Measurements from ENCODE around the gene SCGN.

SCGN gene

DNA sequence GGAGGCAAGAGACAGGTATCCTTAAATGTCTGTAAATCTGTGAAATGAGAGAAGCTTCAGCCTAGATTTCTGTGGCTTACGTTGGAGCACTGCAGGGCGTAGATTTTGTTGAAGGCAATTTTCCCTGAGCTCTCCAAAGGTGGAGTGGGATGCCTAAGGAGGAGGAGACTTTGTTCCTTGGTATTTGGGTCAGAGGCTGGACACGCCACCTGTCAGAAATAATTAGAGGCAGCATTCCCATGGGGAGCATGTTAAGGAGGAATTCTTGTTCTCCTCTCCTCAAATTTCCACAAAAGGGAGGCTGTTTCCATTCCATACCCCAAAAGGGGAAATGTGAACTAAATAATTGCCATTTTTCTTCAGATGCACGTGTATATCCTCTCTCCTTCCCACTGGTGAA is 11.1 kb upstream of the SCGN start:
- no peak for DNase-seq

DNA sequence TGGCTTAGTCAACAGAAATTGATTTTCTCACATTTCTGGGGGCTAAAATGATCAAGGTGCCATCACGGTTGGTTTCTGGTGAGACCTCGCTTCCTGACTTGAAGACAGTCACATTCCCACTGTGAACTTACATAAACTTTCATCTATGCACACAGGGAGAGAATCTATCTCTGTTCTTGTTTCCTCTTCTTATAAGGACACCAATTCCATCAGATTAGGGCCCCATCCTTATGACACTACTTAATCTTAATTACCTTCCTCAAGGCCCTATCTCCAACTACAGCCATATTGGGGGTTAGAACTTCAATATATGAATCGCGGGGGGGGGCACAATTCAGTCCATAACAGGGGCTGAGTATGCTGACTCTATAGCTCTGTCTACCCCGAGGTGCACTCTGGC is 10.6 kb upstream of the SCGN start:
- no peak for DNase-seq

DNA sequence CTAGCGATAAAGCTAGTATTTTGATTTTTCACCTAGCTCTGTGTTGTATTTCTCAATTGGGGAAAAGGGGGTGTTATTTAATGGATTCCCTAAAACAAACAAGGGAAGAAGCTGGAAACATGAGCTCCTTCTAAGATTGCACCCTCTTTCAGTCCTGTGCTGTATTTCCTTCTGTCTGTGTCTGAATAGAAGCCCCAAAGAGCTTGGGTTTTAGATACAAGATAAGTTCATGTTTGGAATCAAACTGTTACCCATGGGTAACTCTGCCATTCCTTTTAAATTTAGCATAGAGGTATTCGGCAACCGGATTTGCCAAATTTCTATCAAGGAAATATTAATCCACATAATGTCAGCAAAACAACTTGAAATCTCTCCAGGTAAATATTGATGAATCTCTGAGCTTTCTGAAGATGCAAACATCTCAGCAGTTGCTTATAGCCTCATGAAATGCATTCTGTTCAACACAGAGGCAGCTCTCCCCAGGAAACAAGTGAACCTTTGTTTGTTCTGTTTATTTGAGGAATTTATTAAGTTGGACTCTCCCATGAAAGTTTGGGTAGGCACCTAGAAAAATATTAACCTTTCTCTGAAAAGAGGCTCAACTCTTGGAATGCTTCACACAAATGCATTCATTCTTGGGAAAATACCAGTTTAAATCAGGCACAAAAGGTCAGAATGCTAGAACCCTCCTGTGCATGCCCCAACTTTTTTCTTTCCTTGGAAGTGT is 9.9 kb upstream of the SCGN start:
- no peak for DNase-seq

DNA sequence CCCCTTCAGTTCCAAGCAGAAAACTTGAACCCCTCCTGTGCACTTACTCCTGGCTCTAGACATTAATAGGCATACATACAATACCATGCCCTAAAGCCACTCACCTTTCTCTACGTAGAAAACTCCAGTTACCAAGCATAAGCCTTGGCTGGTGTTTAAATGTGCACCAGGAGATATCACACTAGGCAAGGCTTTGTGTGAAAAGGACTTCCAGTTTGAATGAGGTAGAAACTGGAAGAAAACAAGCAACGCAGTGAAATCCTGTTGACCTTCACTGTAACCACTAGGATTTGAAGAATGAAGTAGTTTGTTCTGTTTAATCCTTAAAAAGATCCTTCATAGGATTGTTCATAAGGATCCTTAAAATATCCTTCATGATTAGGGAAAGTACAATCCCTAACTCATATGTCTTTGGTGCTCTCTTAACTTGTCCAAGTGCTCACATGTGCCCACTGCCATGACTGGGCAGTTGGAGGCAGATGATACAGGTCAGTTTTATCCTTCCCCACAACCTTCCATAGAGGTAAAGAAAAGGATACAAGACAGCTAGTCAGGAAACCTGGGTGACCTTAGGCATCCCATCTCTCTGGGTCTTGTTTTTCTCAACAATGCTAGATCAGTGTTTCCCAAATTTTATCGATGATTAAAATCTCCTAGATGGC is 9.2 kb upstream of the SCGN start:
- no peak for DNase-seq

DNA sequence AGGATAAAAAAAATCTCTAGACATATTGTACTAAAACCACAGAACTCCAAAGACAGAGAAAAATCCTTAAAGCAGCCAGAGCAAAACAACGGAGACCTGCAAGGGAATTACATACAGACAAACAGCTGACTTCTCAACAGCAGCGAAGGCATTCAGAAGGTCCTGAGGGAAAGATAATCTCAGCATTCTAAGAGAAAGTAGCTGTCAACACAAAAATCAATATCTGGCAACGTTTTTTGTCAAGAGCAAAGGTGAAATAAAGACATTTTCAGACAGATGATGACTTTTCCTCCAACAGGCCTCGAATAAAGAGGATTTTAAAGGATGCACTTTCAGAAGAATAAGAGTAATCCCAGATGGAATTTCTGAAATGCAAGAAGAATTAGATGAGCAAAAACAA is 6.1 kb upstream of the SCGN start:
- DNase-seq = no peak

DNA sequence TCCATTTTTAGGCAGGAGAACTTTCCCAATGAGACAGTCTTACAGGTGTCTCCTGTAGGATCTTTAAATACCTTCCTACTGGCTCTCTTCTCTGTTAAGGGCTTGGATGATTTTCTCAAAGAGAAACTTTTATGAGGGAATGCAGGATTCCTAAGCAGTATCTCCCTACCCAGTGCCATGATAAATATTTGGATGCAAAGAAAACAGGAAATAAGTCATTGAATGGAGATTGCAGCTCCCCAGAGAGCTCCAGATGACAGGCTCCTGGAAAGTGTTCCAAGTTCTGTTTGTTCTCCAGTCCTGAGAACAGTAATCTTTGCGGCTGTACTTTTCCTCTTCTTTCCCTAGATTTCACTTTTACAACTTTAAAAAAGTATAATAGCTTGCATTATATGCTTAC is 2.4 kb upstream of the SCGN start:
- DNase-seq = no peak

DNA sequence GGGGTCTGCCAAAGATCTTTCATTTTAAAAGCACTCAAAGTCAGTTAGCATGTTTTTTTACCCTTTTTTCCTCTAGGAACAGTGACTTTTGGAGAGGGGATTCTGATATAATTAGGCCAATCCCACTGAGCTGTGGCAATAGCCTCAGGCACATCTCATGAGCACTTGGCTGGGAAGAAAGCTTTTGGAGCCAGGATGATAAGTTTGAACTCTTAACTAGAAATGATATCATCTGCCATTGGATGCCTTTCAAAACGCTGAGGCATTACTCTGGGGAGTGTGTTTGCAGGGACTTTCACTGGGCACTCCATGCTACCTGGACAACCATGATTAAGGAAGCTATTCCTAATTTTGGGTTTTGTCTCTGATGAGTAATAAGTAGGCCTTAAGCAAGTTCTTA is 3.7 kb downstream of the SCGN start:
- DNase-seq = no peak

DNA sequence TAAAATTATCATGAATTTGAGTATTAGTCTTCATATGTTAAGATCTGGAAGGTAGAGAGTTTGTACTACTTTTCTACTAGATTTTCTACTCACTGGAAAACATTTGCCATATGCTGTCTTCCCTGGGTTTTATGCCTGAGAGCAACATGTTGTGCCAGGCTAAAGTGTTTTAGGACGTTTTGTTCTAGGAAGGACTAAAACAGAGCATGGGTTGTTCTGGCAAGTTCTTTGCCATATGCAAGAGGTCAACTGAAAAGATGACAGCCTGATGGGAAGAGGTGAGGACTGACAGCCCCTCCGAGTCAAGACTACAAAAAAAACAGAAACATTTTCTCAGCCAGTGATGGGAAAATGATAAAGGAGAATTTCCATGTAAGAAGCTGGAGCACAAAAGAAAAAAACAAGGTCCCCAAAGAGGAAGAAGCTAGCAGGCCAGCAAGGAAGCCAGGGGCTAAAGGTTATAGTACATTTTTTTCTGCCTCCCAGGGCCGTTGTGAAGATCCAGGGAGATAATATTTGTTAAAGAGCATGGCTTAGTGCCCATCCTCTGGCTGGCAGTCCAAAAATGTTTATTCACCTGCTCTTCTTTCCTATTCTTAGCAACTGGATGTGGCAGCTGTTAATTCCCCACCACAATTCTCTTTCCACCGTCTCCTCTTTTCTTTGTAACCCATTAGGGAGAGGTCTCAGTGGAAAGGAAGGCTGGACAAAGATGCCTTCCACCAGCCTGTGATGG is 7.8 kb downstream of the SCGN start:
- no peak for DNase-seq

DNA sequence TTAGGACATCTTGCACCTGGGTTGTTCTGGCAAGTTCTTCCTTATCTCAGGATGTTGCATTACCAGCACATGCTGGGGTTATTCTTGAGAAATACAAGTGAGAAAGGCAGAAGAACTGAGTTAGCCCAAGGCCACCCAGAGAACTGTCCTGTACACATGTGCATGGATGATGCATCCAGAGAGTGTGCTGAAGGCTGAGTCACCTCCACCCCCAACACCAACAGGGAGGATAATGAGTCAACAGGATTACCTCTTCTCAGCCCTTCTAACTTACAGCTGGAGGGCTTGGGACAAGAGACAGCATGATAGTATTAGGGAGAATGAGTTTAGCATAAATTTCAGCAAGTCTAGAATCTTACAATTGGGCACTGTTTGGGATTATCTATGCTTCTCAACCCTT is 8.5 kb downstream of the SCGN start:
- DNase-seq = no peak

DNA sequence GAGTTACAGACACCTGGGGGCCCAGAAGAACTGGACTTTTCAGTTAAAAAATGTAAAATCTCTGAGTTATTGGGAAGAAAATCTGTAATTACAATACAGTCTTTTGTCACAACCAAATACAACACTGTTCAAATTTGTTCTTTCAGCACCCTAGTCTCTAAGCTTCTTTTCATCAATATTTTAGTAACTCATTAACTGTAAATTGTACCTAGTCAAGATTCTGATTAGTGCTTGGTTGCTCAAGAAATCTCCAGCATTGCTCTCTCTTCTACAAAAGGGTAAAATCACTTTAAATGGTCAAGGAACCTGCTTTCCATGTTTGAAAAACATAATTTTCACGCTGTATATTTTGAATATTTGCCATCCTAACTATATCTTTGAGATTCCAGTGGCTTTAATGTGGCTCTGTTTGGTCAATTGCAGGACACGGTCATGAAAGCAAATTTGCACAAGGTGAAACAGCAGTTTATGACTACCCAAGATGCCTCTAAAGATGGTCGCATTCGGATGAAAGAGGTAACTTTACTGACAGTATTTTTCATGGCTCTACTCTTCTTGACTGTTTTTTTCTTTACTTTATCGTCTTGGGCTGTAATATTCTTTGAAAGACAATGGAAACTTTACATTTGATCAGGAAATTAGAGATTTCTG is 9.2 kb downstream of the SCGN start:
- no peak for DNase-seq

DNA sequence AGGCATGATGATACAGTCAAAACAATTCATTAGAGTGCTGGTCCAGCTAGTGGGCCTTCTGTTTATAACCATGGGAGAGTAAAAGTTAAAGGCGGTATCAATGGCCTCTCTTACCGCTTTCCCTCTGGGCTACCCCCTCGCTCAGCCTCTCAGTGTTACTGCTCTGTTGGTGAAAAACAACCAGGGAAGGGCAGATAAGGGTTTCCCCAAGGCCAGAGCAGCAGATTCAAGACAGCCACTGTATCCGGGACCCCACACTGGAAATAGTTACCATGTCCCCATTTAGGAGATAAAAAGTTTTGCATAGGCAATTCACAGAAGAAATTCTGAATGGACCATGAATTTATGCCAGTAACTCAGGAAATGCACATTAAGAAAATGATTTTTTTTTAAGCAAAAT is 13.4 kb downstream of the SCGN start:
- DNase-seq = no peak

DNA sequence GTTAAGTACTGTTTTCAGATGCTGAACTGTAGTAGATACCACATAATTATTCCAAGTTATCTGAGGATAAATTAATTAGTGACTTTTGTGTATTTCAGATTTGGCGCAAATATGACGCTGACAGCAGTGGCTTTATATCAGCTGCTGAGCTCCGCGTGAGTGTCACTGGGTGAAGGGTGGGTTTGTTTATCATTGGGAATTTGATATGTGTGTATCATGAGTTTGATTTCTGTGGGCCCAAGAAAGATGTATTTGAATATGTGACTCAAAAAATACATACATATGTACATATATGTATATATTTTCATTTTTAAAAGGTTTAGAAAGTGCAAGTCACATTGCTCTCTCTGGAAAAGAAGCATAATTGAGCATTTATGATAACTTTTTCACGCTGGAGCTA is 17.4 kb downstream of the SCGN start:
- DNase-seq = no peak

DNA sequence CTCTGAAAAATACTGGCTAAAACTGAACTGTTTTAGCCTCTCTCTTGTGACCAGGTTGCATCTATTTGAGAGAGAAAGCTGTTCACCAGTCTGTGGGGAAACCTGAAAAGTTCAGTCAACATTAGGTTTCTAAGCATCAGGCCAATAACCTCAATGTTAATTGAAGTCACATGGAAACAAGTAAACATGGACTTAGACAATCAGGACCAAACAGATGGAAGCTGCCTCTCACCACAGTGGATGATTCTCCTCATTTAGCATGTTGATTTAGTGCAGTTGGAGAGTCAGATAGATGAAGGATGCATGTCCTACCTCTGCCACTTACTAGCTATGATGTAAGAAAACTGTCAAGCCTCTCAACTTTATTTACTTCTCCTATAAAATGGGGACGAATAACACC is 18.2 kb downstream of the SCGN start:
- DNase-seq = no peak

DNA sequence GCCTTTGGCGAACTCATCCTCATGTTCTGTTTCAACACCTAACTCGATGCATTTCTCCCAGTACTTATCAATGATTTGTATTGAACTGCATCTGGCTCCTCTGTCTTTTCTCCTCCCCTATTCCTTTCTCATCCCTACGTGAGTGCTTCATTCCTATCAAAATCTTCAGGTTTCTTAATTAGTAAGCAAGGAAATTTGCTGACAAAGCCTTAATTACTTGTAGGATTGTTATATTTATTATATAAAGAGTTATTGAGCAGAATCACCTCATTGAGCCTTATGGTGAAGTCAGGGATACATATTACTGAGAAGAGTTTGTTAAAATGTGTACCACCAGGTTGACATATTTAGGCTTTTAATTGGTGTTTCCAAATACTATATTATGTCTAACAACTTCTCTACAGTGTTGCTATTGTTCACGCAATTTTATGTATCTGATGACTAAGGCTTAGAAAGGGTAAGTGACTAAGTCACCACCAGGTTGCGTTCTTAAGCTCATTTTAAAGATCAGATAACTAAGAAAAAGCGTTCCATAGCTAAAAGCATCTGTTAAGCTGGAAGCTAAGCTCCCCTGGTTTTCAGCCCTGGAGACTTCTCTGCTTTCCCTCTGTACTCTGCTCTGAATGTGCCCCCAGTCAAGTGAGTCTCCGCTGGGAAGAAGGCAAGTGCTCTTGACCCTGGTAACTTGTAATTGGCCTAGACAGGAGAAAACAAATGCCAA is 18.9 kb downstream of the SCGN start:
- DNase-seq = no peak

DNA sequence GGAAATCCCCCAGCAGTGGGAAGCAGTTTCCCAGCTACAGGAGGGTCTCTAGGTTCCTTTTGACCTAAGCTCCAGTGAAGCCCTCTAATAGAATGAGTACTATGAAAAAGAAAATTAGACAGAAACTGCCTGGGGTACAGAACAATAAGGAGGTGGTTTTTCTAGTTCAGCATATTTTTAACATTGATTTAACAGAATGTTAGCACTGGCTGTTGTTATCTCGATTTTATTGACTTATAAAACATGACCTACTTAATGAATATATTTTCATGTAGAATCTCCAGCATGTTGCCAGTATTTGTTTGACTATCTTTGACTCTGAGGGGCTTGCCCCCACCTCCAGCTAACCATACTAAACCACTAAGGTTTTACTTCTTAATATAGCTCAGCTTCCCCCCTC is 19.6 kb downstream of the SCGN start:
- DNase-seq = no peak

DNA sequence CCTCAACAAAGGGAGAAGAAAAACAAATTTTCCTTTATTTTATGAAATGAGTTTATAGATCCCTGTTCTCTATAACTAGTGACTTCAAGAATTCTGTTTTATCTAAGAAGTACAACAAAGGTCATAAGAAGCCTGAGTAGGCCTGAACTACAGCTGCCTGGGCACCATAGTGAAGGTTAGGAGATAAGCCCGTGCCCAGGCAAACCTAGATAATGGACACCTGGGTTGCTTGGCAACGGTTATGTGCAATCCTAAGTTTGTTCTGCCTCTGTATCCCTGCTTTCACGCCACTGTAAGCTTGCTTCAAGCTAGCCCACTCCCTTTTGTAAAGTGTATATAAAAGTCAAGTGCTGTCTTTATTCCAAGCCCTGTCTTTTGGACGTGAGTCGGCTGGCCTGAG is 23.2 kb downstream of the SCGN start:
- DNase-seq = no peak

DNA sequence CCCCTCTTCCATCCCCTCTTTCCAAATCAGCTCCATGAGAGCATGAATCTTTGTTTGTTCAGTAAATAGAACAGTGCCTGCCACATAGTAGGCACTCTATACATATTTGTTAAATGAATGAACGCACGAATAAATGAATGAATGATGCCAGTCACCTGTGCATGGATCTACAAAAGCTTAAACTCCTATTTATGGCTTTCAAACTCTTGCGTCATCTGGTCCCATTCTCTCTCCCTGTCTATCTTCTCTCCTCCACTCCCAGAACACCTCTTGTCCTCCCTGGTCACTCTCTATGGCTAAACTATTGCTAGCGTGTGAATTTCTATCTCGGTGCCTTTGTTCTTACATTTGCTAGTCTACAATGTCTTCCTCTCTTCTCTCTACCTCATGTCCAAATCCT is 24.8 kb downstream of the SCGN start:
- no peak for DNase-seq

DNA sequence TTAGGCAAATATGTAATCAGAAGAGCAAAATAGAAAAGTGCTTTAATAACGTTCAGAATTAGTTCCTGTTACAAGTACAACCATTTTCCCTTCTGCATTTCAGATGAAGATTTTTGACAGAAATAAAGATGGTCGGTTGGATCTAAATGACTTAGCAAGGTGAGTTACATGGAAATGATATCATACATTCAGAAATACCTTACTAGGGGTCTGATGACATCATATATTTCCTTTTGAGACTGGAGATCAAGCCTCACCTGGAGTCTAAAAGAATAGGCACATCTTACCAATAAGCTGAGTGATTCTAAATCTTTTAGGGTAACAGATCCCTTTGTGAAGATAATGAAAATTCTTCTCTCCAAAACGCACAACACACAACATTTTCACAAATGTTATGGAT is 29.8 kb downstream of the SCGN start:
- no peak for DNase-seq

DNA sequence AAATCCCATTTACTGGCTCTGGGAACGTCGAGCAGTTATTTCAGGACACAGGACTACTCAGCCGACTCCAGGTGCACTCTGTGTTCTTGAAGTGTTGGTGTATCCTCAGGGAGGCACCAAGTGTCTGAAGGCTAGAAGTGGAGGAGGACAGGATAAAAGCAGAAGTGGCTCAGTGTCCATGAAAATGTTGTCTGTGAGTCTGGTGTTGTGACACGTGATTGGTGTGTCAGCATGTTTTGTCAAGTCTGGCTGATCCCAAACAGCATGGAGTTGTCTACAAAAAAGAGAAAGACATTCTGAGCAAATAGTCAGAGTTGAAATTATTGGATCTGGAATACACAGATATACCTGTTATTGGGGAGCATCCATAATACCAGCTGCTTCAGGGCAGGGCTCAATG is 30.3 kb downstream of the SCGN start:
- DNase-seq = no peak

DNA sequence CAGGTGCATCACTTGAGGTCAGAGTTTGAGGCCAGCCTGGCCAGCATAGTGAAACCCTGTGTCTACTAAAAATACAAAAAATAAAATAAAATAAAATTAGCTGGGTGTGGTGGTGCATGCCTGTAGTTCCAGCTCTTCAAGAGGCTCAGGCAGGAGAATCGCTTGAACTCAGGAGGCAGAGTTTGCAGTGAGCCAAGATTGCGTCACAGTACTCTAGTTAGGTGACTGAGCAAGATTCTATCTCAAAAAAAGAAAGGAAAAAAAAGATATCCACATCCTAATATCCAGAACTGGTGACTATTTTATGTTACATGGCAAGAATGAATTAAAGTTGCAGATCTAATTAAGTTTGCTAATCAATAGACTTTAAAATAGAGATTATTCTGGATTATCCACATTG is 32.5 kb downstream of the SCGN start:
- no peak for DNase-seq

DNA sequence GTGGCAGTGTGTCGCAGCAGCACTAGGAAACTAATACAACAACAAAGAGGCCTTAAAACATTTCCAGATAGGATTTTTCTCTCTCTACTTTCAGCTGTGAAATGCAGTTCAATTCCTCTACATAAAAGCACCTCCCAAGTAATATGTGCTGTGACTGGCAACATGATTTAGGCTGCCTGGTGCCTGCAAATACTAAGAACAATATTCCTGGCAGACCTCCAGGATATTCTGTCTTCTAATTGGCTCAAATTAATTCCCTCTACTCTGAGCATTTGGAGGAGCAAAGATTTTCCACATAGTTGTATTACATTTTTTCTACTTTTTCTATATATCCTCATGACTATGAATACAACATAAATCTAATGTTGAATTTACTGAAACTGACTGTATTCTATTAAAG is 33.2 kb downstream of the SCGN start:
- no peak for DNase-seq

DNA sequence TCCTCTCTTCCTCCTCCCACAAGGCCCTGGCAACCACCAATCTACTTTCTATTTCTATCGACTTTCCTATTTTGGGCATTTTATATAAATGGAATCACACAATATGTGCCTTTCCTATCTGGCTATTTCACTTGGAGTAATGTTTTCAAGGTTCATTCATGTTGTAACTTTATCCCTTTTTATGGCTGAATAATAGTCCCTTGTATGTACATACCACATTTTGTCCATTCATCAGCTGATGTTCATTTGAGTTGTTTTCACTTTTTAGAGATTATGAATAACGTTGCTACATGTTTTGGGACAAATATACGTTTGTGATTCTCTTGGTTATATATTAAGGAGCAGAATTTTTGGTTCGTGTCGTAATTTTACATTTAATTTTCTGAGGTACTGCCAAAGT is 33.9 kb downstream of the SCGN start:
- no peak for DNase-seq

DNA sequence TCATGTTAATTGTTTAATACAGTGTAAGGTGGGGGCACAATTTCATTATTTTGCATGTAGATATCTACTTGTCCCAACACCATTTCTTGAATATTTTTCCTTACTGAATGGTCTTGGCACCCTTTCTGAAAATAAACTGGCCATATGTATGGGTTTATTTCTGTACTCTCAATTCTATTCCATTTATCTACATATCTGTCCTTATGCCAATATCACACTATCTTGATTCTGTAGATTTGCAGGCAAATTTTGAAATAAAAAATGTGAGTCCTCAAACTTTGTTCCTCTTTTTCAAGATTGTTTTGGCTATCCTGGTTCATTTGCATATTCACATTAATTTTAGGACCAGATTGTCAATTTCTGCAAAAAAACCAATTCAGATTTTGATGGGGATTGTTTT is 34.8 kb downstream of the SCGN start:
- no peak for DNase-seq
